ENCODE data around the gene LCK. TPM values are rescaled to one million over a fixed set of nuclear protein-coding genes. Genes with fewer than 3 reads are reported as not detected.

The LCK gene
- 100 to 1,000 TPM; 267 to 268 TPM for total RNA-seq
- 366 to 720 reads per million in 2 donors for total RNA-seq

DNA sequence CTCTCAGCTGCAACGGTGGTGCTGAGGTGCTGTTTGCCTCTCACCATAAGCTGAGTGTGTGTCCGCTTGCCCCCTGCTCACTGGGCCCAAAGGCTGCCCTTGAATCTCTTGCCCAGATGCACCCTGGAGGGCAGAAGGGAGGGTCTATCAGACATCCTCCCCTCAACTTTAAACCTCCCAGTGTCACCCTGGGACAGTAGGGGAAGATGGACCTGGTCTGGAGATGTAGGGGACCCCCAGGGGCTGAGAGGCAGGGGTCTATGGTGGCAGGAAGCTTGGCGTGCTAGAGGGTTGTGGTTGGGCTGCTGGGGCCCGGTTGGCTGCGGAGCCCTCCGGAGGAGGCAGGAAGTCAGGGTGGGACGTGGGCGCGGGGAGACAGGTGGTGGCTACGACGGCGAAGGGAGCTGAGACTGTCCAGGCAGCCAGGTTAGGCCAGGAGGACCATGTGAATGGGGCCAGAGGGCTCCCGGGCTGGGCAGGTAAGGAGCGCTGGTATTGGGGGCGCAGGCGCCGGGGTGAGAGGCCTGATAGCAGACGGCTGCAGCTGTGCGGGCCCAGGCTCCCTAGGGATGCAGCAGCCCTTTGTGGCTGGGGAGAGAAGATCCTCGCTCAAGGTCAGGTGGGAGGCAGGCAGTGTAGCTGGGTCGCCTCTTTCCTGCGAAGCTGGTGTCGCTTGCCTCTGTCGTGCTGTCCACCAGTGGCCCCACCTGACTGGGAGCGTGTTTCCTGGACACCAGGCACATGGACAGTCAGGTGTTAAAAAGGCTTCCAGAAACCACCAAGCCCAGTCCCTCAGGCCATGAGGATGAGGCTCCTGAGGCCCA lies at the start of gene LCK:
Gene LCK, plus strand, starts transcription at position 373 of the 824 bp plus-strand sequence. CDS start 23,065 bp downstream, outside the sequence.
- Mint-ChIP-seq H3K4me3 (peak within 1 kb of the TSS; percentile 99), H3K27me3 (no peaks in the 10 kb centered on the region), H3K36me3 (ENCODE audit: low read depth) (peaks cover 17% of the 10 kb centered on the region), H3K4me1 (peaks cover 54% of the 10 kb centered on the region), H3K27ac (peak within 1 kb of the TSS; percentile 100)
- ATAC-seq (peak; percentile 15), DNase-seq (peak in 2 of 3 donors; percentile 33 to 42)
- no peaks in the 10 kb centered on the region for H3K9me3 ChIP-seq (ENCODE audit: control insufficient read depth, low read length, poor library complexity, severe bottlenecking)

DNA sequence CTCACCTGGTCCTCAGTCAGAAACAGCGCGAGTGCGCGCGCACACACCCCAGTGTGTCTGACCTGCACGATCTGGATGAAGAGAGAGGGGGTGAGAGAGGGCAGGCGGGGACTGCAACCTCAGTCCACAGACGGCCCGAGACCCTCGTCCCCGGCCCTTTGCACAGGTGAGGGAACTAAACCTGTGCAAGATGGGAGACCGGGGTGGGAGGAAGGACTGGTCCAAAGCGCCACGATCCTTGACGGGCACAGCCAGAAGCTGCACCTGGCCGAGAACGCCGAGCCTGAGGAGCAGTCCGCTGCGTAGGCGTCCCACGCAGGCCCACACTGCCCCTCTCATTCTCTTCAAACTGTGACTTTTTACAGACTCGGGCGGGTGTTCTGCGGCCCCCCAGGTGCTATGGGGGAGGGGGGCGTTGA lies 46.1 kb upstream of the LCK start:
- Mint-ChIP-seq H3K27me3 (no peaks in the 10 kb centered on the region), H3K36me3 (ENCODE audit: low read depth) (no peaks in the 10 kb centered on the region), H3K4me1 (peaks cover 34% of the 10 kb centered on the region), H3K27ac (peak overlapping the region; percentile 92), H3K4me3 (peak overlapping the region; percentile 88)
- DNase-seq (no peak), ATAC-seq (no peak)
- H3K9me3 ChIP-seq (ENCODE audit: control insufficient read depth, low read length, poor library complexity, severe bottlenecking), result no peaks in the 10 kb centered on the region

DNA sequence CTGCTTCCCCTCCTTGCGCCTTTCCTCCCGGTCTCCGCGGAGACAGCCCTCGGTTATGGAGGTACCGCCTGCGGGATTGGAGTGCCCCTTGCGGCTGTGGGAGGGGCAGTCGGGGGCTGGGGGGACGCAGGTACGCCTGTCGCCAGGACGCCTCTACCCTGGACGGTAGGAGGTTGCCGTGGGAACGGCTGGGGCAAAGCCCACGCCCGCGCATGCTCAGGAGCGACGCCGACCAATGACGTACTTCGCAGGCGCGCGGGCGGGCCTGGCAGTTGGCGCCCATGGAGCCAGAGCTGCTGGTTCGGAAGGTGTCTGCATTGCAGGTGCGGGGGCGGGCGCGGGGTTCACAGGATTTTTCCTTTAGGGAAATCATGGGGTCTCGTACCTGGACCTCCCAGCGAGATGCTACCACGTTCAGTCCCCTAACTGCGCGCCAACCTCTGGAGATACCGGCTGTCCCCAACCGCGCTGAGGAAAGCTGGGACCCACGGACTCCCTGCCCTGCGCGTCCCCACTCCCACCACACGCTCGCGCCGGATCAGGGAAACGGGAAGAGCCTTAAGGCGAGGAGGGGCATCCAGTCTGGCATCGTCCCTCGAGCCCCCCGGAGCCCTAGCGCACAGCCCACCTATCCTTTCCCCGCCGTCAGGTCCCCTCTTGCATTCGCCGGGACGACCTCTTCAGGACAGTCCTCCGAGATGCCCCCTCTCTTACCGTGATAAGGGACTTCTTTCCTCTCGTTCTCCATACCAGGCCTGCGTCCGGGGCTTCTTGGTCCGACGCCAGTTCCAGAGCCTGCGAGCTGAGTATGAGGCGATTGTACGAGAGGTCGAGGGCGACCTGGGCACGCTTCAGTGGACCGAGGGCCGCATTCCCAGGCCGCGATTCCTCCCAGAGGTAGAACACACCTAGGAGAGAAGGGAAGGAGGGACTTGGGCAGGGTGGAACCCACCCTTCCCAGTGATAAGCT lies 45.4 kb upstream of the LCK start, which contains the start of gene IQCC:
Gene IQCC, plus strand, starts transcription at position 271 of the 970 bp plus-strand sequence. Its CDS starts 11 bp downstream, at position 282.
- H3K9me3 ChIP-seq (ENCODE audit: control insufficient read depth, low read length, poor library complexity, severe bottlenecking), result no peaks in the 10 kb centered on the region
- H3K27ac Mint-ChIP-seq, result peak within 1 kb of the TSS; percentile 92
- DNase-seq, result peak; percentile 81 to 82 (median 82)
- H3K4me1 Mint-ChIP-seq, result peaks cover 29% of the 10 kb centered on the region
- no peaks in the 10 kb centered on the region for H3K27me3 Mint-ChIP-seq
- no peaks in the 10 kb centered on the region for H3K36me3 Mint-ChIP-seq (ENCODE audit: low read depth)
- H3K4me3 Mint-ChIP-seq, result peak within 1 kb of the TSS; percentile 88
- peak; percentile 68 for ATAC-seq

DNA sequence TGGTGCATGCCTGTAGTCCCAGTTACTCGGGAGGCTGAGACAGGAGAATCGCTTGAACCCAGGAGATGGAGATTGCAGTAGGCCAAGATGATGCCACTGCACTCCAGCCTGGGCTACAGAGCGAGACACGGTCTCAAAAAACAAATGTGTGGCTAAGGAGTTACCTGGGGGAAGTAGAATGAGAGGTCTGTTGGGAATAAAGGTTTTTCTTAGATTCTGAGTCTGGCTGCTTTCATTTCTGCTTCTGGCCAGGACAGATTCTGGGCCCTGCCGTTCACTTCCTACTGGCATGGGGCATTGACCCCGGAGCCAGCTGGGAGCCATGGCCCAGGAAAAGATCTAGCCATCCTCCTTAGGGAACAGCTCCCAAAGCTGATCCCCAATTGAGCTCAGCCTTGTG lies 42.6 kb upstream of the LCK start:
- DNase-seq (no peak), ATAC-seq (no peak)
- Mint-ChIP-seq H3K27ac (no peak overlapping the region), H3K27me3 (no peaks in the 10 kb centered on the region), H3K4me3 (no peak overlapping the region), H3K4me1 (peaks cover 16% of the 10 kb centered on the region), H3K36me3 (ENCODE audit: low read depth) (no peaks in the 10 kb centered on the region)
- H3K9me3 ChIP-seq (ENCODE audit: control insufficient read depth, low read length, poor library complexity, severe bottlenecking), result no peaks in the 10 kb centered on the region

DNA sequence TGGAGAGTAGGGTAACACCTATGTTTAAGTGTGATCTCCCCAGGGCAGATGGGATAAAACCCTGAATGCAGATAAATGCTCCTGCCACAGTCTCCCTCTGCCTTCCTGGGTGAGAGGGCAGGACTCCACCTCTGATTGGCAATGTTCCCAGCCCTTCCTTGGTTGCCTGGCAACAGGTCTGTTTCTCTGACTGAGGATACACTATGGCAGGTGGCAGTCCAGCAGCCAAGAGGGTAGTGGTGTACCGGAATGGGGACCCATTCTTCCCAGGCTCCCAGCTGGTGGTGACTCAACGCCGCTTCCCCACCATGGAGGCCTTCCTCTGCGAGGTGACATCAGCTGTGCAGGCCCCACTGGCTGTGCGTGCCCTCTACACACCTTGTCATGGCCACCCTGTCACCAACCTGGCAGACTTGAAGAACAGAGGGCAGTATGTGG lies 42.2 kb upstream of the LCK start, which contains the start of gene DCDC2B:
Gene DCDC2B, plus strand, starts transcription at position 199 of the 438 bp plus-strand sequence. Its CDS starts 5 bp downstream, at position 204.
- H3K4me3 Mint-ChIP-seq, result no peak within 1 kb of the TSS

DNA sequence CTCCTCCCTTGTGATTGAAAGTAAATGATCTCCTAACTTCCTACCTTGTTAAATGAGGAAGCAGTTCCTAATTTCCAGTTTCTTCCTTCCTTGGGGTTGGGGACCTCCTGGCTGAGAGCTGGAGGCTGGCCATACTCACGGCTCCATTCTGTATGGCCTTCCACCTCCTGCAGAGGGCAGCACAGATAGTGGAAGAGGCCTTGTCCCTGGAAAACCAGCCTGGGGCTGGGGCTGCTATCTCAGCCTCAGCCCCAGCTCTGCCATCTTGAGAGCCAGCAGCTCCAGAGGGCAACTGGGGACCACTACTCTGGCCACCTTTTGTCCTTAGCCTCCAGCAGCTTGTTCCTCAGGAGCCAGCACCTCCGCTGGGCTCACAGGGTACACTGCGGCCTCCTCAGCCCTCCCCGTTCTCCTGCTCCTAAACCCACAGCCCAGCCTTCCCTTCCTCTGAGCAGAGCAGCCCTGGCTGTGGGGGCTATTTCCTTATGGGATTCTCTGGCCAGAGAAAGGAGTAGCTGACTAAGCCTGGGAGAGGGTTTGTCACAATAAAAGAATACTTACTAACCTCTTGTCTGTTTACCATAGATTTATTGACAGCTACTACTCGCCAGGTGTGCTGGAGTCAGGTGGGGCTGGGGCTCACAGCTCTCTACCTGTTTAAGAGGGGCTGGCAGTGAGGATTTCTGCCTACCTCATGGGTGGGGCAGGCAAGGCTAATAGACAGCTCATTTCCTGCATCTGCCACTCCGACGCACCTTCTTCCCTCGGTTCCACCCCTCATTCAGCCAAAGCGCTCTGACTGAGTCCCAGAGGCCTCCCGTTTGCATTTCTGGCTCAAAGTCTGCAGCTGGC lies 35.2 kb upstream of the LCK start:
- H3K9me3 ChIP-seq (ENCODE audit: control insufficient read depth, low read length, poor library complexity, severe bottlenecking), result no peaks in the 10 kb centered on the region
- Mint-ChIP-seq H3K27me3 (no peaks in the 10 kb centered on the region), H3K36me3 (ENCODE audit: low read depth) (no peaks in the 10 kb centered on the region), H3K4me1 (peaks cover 11% of the 10 kb centered on the region), H3K4me3 (no peak overlapping the region), H3K27ac (peak overlapping the region; percentile 84)
- ATAC-seq, result peak; percentile 92
- DNase-seq, result peak; percentile 33 to 55 (median 36)

More for the DNA sequence above, 42.2 kb upstream of the LCK start, which contains the start of gene DCDC2B:
- no peaks in the 10 kb centered on the region for H3K27me3 Mint-ChIP-seq
- DNase-seq (no peak), ATAC-seq (no peak)
- H3K27ac Mint-ChIP-seq, result no peak within 1 kb of the TSS
- no peaks in the 10 kb centered on the region for H3K36me3 Mint-ChIP-seq (ENCODE audit: low read depth)
- H3K4me1 Mint-ChIP-seq, result peaks cover 16% of the 10 kb centered on the region
- no peaks in the 10 kb centered on the region for H3K9me3 ChIP-seq (ENCODE audit: control insufficient read depth, low read length, poor library complexity, severe bottlenecking)

DNA sequence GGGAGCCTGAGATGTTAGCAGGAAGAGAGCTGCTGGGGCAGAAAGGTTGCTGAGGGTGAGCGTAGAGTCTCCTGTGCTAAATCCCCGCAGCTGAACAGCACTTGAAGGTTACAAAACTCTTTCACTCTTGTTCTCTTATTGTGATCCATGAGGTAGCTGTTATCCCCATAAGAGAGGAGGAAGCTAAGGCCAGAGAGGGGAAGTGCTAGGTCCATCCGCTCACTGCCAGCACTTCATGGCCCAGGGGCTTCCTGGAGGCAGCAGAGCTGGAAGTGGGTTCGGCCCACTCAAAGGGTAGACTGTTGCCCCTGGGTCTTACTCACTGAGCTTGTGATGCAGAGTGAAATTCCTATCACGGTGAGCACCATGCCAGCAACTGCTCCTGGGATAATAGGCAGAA lies 34.5 kb upstream of the LCK start:
- no peaks in the 10 kb centered on the region for H3K9me3 ChIP-seq (ENCODE audit: control insufficient read depth, low read length, poor library complexity, severe bottlenecking)
- peak overlapping the region; percentile 84 for H3K27ac Mint-ChIP-seq
- no peak for DNase-seq
- H3K4me1 Mint-ChIP-seq, result peaks cover 15% of the 10 kb centered on the region
- no peaks in the 10 kb centered on the region for H3K27me3 Mint-ChIP-seq
- no peaks in the 10 kb centered on the region for H3K36me3 Mint-ChIP-seq (ENCODE audit: low read depth)
- no peak for ATAC-seq
- H3K4me3 Mint-ChIP-seq, result no peak overlapping the region

DNA sequence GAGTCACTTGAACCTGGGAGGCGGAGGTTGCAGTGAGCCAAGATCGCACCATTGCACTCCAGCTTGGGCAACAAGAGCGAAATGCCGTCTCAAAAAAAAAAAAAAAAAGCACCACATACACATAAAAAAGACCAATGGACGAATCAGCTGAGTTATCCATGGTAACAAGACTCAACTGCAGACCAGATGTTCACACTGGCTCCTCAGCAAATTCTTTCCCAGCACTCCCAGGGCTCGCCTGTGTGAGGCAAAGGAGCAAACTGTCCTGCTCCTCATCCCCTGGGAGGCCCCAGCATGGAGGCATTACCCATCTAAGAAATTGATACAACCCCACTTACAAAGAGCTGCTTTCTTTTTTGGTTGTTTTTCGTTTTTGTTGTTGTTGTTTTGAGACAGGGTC lies 32.0 kb upstream of the LCK start:
- Mint-ChIP-seq H3K27me3 (no peaks in the 10 kb centered on the region), H3K4me1 (peaks cover 19% of the 10 kb centered on the region), H3K36me3 (ENCODE audit: low read depth) (no peaks in the 10 kb centered on the region), H3K4me3 (no peak overlapping the region), H3K27ac (no peak overlapping the region)
- DNase-seq, result no peak
- no peaks in the 10 kb centered on the region for H3K9me3 ChIP-seq (ENCODE audit: control insufficient read depth, low read length, poor library complexity, severe bottlenecking)
- ATAC-seq, result no peak

DNA sequence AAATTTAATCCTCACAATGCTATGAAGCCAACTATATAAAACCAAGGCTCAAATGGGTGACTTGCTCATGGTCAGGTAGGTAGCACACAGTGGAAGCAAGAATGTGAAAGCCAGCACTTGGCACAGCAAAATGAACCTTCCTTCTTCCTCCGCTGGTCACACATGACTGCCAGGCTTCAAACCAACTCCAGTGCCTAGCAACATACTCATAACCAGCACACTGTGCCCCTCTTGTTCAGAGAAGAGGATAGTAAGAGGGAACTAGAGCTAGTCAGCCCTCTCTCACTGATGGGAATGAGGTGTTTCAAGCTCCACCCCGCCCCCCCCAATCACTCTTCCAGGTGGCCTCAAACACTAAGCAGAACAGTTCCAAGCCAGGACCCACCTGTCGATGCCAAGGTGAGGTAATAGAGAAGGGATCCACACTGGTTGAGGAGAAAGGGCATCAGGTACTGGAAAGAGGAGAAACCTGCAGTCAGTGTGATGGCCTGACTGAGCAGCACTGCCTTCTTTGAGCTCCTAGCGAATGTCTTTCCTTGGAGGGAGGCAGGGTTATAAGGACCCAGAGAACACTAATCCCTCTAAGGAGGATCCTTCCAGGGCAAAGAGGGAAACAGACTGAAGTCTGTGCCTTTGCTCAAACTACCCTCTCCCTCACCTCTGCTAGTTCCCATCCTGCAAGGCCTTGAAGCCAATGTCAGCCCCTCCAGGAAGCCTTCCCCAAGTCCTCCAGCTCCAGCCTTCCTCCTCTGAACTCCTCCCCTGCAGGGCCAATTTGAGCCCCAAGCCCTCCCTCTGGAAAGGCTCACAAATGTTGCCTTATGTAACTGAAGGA lies 30.1 kb upstream of the LCK start:
- no peaks in the 10 kb centered on the region for H3K9me3 ChIP-seq (ENCODE audit: control insufficient read depth, low read length, poor library complexity, severe bottlenecking)
- no peak for DNase-seq
- Mint-ChIP-seq H3K27ac (peak overlapping the region; percentile 95), H3K27me3 (no peaks in the 10 kb centered on the region), H3K4me3 (peak overlapping the region; percentile 92), H3K4me1 (peaks cover 21% of the 10 kb centered on the region), H3K36me3 (ENCODE audit: low read depth) (no peaks in the 10 kb centered on the region)
- no peak for ATAC-seq

DNA sequence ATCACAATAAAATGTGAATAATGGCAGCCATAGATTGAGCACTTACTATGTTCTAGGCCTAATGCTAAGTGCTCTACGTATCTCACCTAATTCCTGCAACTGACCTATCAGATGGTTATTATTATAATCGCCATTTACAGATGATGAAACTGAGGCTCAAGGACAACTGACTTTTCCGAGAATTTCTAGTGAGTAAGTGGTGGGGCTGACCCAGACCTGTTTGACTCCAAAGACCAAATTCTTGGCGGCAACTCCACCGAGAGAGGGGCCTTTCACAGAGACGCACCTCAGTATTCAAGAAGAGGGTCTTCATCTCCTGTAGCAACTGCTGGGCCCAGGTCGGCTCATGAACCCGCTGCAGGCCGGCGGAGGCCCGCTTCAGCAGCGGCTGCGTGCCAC lies 29.5 kb upstream of the LCK start:
- H3K4me3 Mint-ChIP-seq, result peak overlapping the region; percentile 92
- DNase-seq, result no peak
- H3K36me3 Mint-ChIP-seq (ENCODE audit: low read depth), result no peaks in the 10 kb centered on the region
- no peaks in the 10 kb centered on the region for H3K27me3 Mint-ChIP-seq
- no peaks in the 10 kb centered on the region for H3K9me3 ChIP-seq (ENCODE audit: control insufficient read depth, low read length, poor library complexity, severe bottlenecking)
- ATAC-seq, result no peak
- peak overlapping the region; percentile 95 for H3K27ac Mint-ChIP-seq
- peaks cover 17% of the 10 kb centered on the region for H3K4me1 Mint-ChIP-seq

DNA sequence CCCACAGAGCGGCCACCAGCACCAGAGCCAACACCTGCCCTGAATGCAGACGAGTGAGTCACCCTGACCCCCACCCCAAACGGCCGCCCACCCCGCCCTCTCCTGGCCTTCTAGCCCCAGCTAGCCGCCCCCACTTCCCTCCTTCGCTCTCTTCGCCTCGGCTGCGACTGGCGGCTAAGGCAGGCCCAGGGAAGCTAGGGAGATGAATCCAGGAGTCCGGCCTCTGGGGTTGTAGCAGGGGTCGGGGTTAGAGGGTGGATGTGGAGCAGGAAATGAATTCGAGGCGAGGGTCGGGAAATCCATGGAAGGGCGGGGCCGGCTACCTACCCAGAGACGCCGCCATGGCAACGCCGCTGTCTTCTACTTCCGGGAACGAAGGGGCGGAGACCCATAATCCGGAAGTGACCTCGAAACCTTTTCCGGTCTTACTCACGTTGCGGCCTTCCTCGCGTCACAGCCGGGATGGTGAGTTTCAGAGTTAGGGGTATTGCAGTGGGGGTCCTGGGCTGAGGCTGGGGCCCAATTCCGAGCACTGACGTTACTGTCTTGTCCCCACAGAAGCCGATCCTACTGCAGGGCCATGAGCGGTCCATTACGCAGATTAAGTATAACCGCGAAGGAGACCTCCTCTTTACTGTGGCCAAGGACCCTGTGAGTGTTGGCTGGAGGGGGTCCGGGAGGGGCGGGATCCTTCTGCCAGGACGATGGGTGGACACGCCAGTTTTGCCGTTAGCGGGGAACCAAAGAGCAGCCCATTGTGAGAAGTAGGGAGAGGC lies 28.9 kb upstream of the LCK start, which contains the start of the genes EIF3I and TMEM234:
Gene EIF3I, plus strand, starts transcription at position 428 of the 776 bp plus-strand sequence. Its CDS starts 35 bp downstream, at position 463.
Gene TMEM234, minus strand, starts transcription at position 374 of the 776 bp plus-strand sequence. Its CDS starts 31 bp downstream, at position 343.
- Mint-ChIP-seq H3K36me3 (ENCODE audit: low read depth) (no peaks in the 10 kb centered on the region), H3K27me3 (no peaks in the 10 kb centered on the region), H3K4me1 (peaks cover 17% of the 10 kb centered on the region), H3K4me3 (peak within 1 kb of the TSS; percentile 92), H3K27ac (peak within 1 kb of the TSS; percentile 95)
- H3K9me3 ChIP-seq (ENCODE audit: control insufficient read depth, low read length, poor library complexity, severe bottlenecking), result no peaks in the 10 kb centered on the region
- DNase-seq, result peak; percentile 78 to 84 (median 78)
- peak; percentile 95 for ATAC-seq
